Fibroblast of villous mesenchyme (primary cell): ENCODE data around the gene HIVEP3. TPM values are rescaled to one million over a fixed set of nuclear protein-coding genes. Genes with fewer than 3 reads are reported as not detected.

Experiments used
- DNase-seq: peaks from one replicate; pipeline ENCODE4 v3.0.0-alpha.2; 2010; ENCODE audit warnings: low read depth
- H3K4me3 ChIP-seq: 2 replicates; pipeline ENCODE4 v1.5.1; 2011; ENCODE audit warnings: low read depth, mild to moderate bottlenecking, low read length
- CTCF ChIP-seq: IDR thresholded peaks from 2 replicates; pipeline ENCODE4 v1.5.1; 2012; ENCODE audit warnings: low read depth, mild to moderate bottlenecking, low read length; ENCODE audit not compliant: insufficient read depth
- total RNA-seq: library from RNA; depleted of rRNA; stranded (reverse); fragments of >200 nt; gene quantifications from 2 replicates; pipeline ENCODE4 v1.2.3, GENCODE V29; 2012

HIVEP3 gene
- total RNA-seq, 1 donor: 0.86 TPM

DNA sequence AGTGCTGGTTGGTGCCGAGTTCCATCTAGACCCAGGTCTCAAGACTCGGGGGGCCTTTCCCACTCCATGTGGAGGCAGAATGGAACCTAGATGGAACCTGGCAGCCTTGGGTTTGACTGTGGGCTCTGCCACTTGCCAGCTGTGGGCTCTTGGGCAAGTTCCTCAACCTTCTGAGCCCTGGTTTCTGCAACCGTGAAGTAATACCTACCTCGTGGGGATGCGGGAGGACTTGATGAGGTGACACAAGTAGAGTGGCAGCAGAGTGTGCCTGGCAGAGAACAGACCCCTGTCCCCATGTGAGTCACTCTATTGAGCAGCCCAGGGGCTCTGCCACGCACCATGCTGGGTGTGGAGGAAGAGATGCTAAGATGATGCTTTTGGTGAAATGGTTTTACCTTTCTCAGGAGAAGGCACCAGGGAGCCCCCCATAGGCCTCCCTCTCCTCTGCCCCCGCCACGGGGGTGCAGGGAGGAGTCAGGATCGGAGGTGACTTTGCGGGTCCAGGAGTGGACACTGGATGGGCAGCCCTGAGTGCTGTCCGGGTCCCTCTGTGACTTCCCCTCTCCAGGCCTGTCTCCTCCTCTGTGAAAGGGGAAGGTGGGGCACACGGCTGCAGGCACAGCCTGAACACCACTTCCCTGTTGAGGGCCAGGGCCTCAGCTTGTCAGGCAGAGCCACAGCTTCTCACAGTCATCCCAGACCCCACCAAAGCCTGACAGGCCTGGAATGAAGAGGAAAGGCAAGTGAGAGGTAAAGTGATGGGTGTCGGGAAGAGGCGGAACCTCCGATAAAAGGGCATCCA is 397.6 kb downstream of the HIVEP3 start:
- DNase-seq: no peak
- H3K4me3 ChIP-seq: no peak overlapping the region
- no peak for TF ChIP-seq CTCF

DNA sequence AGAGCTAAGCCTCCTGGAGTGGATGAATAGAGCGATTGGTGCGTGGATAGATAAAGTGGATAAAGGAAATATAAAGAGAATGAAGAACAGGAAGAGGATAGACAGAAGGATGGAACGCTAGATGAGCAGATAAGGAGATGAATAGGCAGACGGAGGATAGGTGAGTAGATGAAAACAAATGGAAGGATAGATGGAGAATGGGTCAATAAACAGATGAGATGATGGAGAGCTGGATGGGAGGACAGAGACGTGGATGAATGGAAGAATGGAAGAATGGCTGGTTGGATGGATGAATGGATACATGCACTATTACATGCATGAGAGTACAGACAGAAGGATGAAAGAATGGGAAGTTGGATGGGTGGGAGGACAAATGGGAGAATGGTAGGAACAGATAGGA is 399.1 kb downstream of the HIVEP3 start:
- no peak overlapping the region for H3K4me3 ChIP-seq
- no peak for TF ChIP-seq CTCF
- no peak for DNase-seq

- TF ChIP-seq CTCF: no peak
Measured at GRCh38 chr1:41518471-41518870, 400.3 kb downstream of the HIVEP3 start.

DNA sequence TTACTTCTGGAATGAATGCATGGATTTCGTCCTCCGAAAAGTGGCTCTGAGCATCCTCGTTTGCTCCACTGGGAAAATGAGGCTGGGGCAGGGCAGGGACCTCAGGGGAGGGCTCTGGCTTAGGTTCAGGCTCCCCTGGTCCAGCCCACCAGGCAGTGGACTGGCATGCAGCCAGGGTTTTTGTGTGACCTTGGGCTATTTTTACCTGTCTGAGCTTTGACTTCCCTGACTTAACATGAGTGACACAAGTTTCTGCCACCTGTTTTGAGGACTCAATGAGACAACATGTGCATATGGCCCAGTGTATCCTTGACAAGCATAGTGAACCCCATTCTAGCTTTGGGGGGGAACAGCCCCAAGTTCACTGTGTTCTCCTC is 401.7 kb downstream of the HIVEP3 start:
- no peak for TF ChIP-seq CTCF

More at GRCh38 chr1:41518471-41518870, 400.3 kb downstream of the HIVEP3 start:
- no peak for DNase-seq
- H3K4me3 ChIP-seq: no peak overlapping the region

GRCh38 chr1:41516168-41517061 is 402.3 kb downstream of the HIVEP3 start:
- peak; percentile 88 for TF ChIP-seq CTCF
- DNase-seq: peak; percentile 88
- H3K4me3 ChIP-seq: peak overlapping the region; percentile 45

More for the DNA sequence above, 401.7 kb downstream of the HIVEP3 start:
- no peak for DNase-seq
- no peak overlapping the region for H3K4me3 ChIP-seq

DNA sequence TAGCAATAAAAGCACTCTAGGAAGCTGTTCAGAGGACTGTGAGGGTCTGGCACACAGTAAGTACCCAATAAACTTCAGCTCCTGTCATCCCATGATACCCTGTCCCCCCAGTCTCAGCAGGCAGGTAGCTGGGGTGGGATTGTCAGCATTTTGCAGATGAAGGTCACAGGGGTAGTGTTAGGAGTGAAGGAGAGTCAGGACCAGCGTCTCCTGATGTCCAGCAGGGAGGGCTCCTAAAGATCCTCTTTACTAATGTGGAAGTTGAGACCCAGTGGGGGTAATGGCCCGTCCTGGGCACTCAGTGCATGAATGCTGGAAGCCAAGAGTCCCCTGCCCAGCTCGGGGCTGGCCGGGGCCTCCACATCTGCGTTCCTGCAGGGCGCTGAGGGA is 402.9 kb downstream of the HIVEP3 start:
- no peak for DNase-seq
- TF ChIP-seq CTCF: no peak
- H3K4me3 ChIP-seq: no peak overlapping the region
